ENCODE results near the gene FGD6.
A peak's percentile ranks its signal among the peaks of the same experiment; 100 is the strongest.

Gene FGD6

GRCh38 chr12:95217377-95218149 lies at the start of gene FGD6, which contains the start of gene VEZT:
Gene FGD6 (minus strand): TSS chr12:95217467. CDS start chr12:95217240, 227 bp downstream.
Gene VEZT (plus strand): TSS chr12:95217807. CDS start chr12:95217851, 44 bp downstream.
- Histone ChIP-seq H3K27ac (peak within 1 kb of the TSS; percentile 92), H3K9me3 (ENCODE audit: control insufficient read depth, low read length) (no peaks in the 10 kb centered on the region), H3K79me2 (peaks cover 23% of the 10 kb centered on the region), H3K4me1 (peaks cover 8% of the 10 kb centered on the region), H3K27me3 (ENCODE audit: control insufficient read depth, insufficient read depth, low read length) (no peaks in the 10 kb centered on the region), H2AFZ (peak within 1 kb of the TSS; percentile 88), H3K9ac (peak within 1 kb of the TSS; percentile 67), H3K36me3 (ENCODE audit: control insufficient read depth, insufficient read depth, low read length) (no peaks in the 10 kb centered on the region), H3K4me3 (ENCODE audit: low read depth, low read length) (peak within 1 kb of the TSS; percentile 88), H3K4me2 (ENCODE audit: low read length) (peak within 1 kb of the TSS; percentile 84)
- TF ChIP-seq, protein P1, sequence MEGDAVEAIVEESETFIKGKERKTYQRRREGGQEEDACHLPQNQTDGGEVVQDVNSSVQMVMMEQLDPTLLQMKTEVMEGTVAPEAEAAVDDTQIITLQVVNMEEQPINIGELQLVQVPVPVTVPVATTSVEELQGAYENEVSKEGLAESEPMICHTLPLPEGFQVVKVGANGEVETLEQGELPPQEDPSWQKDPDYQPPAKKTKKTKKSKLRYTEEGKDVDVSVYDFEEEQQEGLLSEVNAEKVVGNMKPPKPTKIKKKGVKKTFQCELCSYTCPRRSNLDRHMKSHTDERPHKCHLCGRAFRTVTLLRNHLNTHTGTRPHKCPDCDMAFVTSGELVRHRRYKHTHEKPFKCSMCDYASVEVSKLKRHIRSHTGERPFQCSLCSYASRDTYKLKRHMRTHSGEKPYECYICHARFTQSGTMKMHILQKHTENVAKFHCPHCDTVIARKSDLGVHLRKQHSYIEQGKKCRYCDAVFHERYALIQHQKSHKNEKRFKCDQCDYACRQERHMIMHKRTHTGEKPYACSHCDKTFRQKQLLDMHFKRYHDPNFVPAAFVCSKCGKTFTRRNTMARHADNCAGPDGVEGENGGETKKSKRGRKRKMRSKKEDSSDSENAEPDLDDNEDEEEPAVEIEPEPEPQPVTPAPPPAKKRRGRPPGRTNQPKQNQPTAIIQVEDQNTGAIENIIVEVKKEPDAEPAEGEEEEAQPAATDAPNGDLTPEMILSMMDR (IDR thresholded peaks at IDR 0.05) = peak; percentile 77

GRCh38 chr12:95266254-95266653 lies 49.0 kb upstream of the FGD6 start:
- Histone ChIP-seq H3K9ac (no peak overlapping the region), H3K79me2 (peaks cover 15% of the 10 kb centered on the region), H3K27ac (no peak overlapping the region), H3K27me3 (ENCODE audit: control insufficient read depth, insufficient read depth, low read length) (no peaks in the 10 kb centered on the region), H3K4me2 (ENCODE audit: low read length) (no peak overlapping the region), H3K36me3 (ENCODE audit: control insufficient read depth, insufficient read depth, low read length) (no peaks in the 10 kb centered on the region), H3K9me3 (ENCODE audit: control insufficient read depth, low read length) (no peaks in the 10 kb centered on the region), H3K4me1 (no peaks in the 10 kb centered on the region), H3K4me3 (ENCODE audit: low read depth, low read length) (no peak overlapping the region), H2AFZ (no peak overlapping the region)
- TF ChIP-seq, protein P1 (IDR thresholded peaks at IDR 0.05) = no peak

- TF ChIP-seq, protein P1 (IDR thresholded peaks at IDR 0.05) = no peak
- H3K27ac ChIP-seq = no peak overlapping the region
Measured at GRCh38 chr12:95265765-95266164, 48.5 kb upstream of the FGD6 start.

GRCh38 chr12:95262808-95263207 lies 45.5 kb upstream of the FGD6 start:
- Histone ChIP-seq H3K27me3 (ENCODE audit: control insufficient read depth, insufficient read depth, low read length) (no peaks in the 10 kb centered on the region), H3K4me1 (peaks cover 14% of the 10 kb centered on the region), H3K79me2 (peaks cover 10% of the 10 kb centered on the region), H3K4me3 (ENCODE audit: low read depth, low read length) (no peak overlapping the region), H2AFZ (no peak overlapping the region), H3K36me3 (ENCODE audit: control insufficient read depth, insufficient read depth, low read length) (no peaks in the 10 kb centered on the region), H3K4me2 (ENCODE audit: low read length) (no peak overlapping the region), H3K9ac (no peak overlapping the region), H3K27ac (peak overlapping the region; percentile 37), H3K9me3 (ENCODE audit: control insufficient read depth, low read length) (no peaks in the 10 kb centered on the region)
- TF ChIP-seq, protein P1 (IDR thresholded peaks at IDR 0.05) = no peak

More at GRCh38 chr12:95265765-95266164, 48.5 kb upstream of the FGD6 start:
- Histone ChIP-seq H3K4me3 (ENCODE audit: low read depth, low read length) (no peak overlapping the region), H3K27me3 (ENCODE audit: control insufficient read depth, insufficient read depth, low read length) (no peaks in the 10 kb centered on the region), H3K4me1 (no peaks in the 10 kb centered on the region), H2AFZ (no peak overlapping the region), H3K36me3 (ENCODE audit: control insufficient read depth, insufficient read depth, low read length) (no peaks in the 10 kb centered on the region), H3K9ac (no peak overlapping the region), H3K79me2 (peaks cover 14% of the 10 kb centered on the region), H3K9me3 (ENCODE audit: control insufficient read depth, low read length) (no peaks in the 10 kb centered on the region), H3K4me2 (ENCODE audit: low read length) (no peak overlapping the region)

Data from parathyroid adenoma (tissue), 2 donors.